ENCODE measurements around the gene ANGPTL4.

ANGPTL4 gene

DNA sequence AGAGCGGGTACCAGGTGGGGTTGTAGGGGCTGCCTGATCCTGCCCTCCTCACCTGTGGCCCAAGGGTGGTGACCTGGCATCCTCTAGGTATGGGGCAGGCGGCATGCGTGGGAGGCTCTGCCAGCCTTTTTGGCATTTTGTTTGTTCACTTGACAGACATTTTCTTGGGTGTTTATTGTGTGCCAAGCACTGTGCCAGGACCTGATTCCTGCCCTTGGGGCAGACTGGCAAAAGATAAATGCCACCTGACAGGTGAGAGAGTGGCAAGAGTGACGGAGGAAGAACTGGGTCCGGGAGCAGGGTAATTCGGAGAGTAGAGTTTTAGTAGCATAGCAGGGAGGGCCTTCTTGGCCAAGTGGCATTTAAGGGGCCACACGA lies 32.2 kb downstream of the ANGPTL4 start:
- Histone ChIP-seq H3K9me2 (replicated peaks; ENCODE audit: insufficient read depth, low read length) (no peaks in the 10 kb centered on the region), H2AFZ (ENCODE audit: low read depth, low read length, severe bottlenecking) (no peak overlapping the region)
- no peak for TF ChIP-seq EZH2phosphoT487 (conservative IDR thresholded peaks at IDR 0.05; ENCODE audit: low read length)

DNA sequence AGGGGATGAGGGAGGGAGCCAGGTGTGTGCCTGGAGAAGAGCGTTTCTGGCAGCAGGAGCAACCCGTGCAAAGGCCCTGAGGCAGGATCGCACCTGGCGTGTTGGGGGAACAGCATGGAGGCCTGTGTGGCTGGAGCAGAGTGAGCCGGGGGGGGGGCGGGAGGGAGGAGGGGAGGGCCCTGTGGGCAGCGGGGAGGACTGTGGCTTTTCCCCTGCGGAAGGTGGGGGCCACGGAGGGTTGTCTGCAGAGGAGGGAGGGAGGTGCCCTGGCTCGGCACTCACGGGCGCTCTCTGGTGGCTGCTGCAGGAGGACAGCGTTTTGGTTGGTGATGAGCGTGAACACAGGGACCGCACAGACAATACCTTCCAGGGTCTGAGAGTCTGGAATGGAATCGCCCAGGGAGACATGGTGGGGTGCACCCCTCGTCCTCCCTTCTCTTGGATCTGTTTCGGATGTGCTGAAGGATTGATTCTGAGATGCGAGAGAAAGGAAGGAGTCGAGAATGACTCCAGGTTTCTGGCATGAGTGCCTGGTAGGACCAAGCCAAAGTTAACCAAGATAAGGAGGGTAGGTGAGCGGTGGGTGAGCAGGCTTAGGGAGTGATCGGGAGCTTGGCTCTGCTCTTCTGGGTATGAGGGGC lies 32.7 kb downstream of the ANGPTL4 start:
- Histone ChIP-seq H3F3A (ENCODE audit: insufficient read depth) (no peaks in the 10 kb centered on the region), H3K27me3 (ENCODE audit: low read length) (no peaks in the 10 kb centered on the region), H4K20me1 (ENCODE audit: low read depth, low read length) (peaks cover 2% of the 10 kb centered on the region; the same call in 1 of the 2 replicates), H3K4me2 (ENCODE audit: low read depth, low read length, poor library complexity, severe bottlenecking) (no peak overlapping the region), H2AFZ (ENCODE audit: low read depth, low read length, severe bottlenecking) (no peak overlapping the region), H3K9me2 (replicated peaks; ENCODE audit: insufficient read depth, low read length) (no peaks in the 10 kb centered on the region), H3K27ac (ENCODE audit: low read depth, low read length) (no peak overlapping the region), H3K9ac (ENCODE audit: low read length) (no peak overlapping the region), H3K36me3 (ENCODE audit: low read length) (no peaks in the 10 kb centered on the region), H3K4me3 (ENCODE audit: insufficient read depth, low read length, poor library complexity, severe bottlenecking) (no peak overlapping the region), H3K79me2 (ENCODE audit: insufficient read depth, low read length) (peaks cover 69% of the 10 kb centered on the region), H3K9me3 (ENCODE audit: insufficient read depth, low read length) (no peaks in the 10 kb centered on the region)
- TF ChIP-seq, protein P1, sequence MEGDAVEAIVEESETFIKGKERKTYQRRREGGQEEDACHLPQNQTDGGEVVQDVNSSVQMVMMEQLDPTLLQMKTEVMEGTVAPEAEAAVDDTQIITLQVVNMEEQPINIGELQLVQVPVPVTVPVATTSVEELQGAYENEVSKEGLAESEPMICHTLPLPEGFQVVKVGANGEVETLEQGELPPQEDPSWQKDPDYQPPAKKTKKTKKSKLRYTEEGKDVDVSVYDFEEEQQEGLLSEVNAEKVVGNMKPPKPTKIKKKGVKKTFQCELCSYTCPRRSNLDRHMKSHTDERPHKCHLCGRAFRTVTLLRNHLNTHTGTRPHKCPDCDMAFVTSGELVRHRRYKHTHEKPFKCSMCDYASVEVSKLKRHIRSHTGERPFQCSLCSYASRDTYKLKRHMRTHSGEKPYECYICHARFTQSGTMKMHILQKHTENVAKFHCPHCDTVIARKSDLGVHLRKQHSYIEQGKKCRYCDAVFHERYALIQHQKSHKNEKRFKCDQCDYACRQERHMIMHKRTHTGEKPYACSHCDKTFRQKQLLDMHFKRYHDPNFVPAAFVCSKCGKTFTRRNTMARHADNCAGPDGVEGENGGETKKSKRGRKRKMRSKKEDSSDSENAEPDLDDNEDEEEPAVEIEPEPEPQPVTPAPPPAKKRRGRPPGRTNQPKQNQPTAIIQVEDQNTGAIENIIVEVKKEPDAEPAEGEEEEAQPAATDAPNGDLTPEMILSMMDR (IDR thresholded peaks at IDR 0.05; ENCODE audit: insufficient read depth, low read length, poor library complexity, severe bottlenecking): peak; percentile 58
- TF ChIP-seq EZH2phosphoT487 (conservative IDR thresholded peaks at IDR 0.05; ENCODE audit: low read length): no peak

More for the DNA sequence above, 32.2 kb downstream of the ANGPTL4 start:
- H4K20me1 ChIP-seq (ENCODE audit: low read depth, low read length): peaks cover 2% of the 10 kb centered on the region; the same call in 1 of the 2 replicates
- peaks cover 74% of the 10 kb centered on the region for H3K79me2 ChIP-seq (ENCODE audit: insufficient read depth, low read length)
- H3K27me3 ChIP-seq (ENCODE audit: low read length): no peaks in the 10 kb centered on the region
- no peak overlapping the region for H3K4me2 ChIP-seq (ENCODE audit: low read depth, low read length, poor library complexity, severe bottlenecking)
- H3K27ac ChIP-seq (ENCODE audit: low read depth, low read length): no peak overlapping the region
- no peaks in the 10 kb centered on the region for H3K9me3 ChIP-seq (ENCODE audit: insufficient read depth, low read length)
- no peak overlapping the region for H3K9ac ChIP-seq (ENCODE audit: low read length)
- no peaks in the 10 kb centered on the region for H3F3A ChIP-seq (ENCODE audit: insufficient read depth)
- no peak overlapping the region for H3K4me3 ChIP-seq (ENCODE audit: insufficient read depth, low read length, poor library complexity, severe bottlenecking)
- no peaks in the 10 kb centered on the region for H3K36me3 ChIP-seq (ENCODE audit: low read length)

- no peaks in the 10 kb centered on the region for H3K36me3 ChIP-seq (ENCODE audit: low read length)
- H3K4me3 ChIP-seq (ENCODE audit: insufficient read depth, low read length, poor library complexity, severe bottlenecking): no peak overlapping the region
- no peaks in the 10 kb centered on the region for H3F3A ChIP-seq (ENCODE audit: insufficient read depth)
- peaks cover 64% of the 10 kb centered on the region for H3K79me2 ChIP-seq (ENCODE audit: insufficient read depth, low read length)
- H4K20me1 ChIP-seq (ENCODE audit: low read depth, low read length): peaks cover 1% of the 10 kb centered on the region; the same call in 1 of the 2 replicates
- no peak overlapping the region for H3K9ac ChIP-seq (ENCODE audit: low read length)
- H3K9me3 ChIP-seq (ENCODE audit: insufficient read depth, low read length): no peaks in the 10 kb centered on the region
- no peak overlapping the region for H2AFZ ChIP-seq (ENCODE audit: low read depth, low read length, severe bottlenecking)
- H3K4me2 ChIP-seq (ENCODE audit: low read depth, low read length, poor library complexity, severe bottlenecking): no peak overlapping the region
- H3K9me2 ChIP-seq (replicated peaks; ENCODE audit: insufficient read depth, low read length): no peaks in the 10 kb centered on the region
- no peak overlapping the region for H3K27ac ChIP-seq (ENCODE audit: low read depth, low read length)
- TF ChIP-seq EZH2phosphoT487 (conservative IDR thresholded peaks at IDR 0.05; ENCODE audit: low read length): no peak
- TF ChIP-seq, protein P1 (IDR thresholded peaks at IDR 0.05; ENCODE audit: insufficient read depth, low read length, poor library complexity, severe bottlenecking): no peak
- no peaks in the 10 kb centered on the region for H3K27me3 ChIP-seq (ENCODE audit: low read length)
These were observed 33.3 kb downstream of the ANGPTL4 start for GRCh38 chr19:8397271-8397670.

DNA sequence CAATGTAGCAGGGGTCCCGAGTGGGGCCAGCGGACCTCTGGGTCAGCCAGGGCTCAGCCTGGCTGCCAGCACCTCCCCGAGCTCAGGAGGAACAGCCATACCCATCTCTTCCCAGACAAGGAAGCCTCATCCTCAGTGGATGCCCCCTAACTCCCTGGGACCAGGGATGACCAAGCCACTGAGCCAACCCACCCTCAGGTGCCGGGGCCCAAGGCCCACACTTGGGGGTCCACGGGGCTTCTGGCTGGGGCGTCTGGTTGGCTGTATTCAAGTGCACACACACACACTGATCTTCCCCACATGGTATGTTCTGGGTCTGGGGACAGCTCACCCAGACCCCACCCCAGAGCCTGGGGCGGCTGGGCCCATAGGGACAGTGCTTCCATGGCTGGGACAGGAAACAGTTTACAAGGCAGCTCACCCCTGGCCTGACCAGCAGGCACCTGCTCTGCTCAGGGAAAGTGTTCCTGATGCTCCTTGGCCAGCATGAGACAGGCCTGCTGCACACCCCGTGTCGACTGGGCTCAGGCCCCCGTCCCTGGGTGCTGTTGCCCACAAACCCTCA lies 33.9 kb downstream of the ANGPTL4 start:
- H3K27me3 ChIP-seq (ENCODE audit: low read length): no peaks in the 10 kb centered on the region
- H3F3A ChIP-seq (ENCODE audit: insufficient read depth): no peaks in the 10 kb centered on the region
- no peak for TF ChIP-seq EZH2phosphoT487 (conservative IDR thresholded peaks at IDR 0.05; ENCODE audit: low read length)
- TF ChIP-seq, protein P1 (IDR thresholded peaks at IDR 0.05; ENCODE audit: insufficient read depth, low read length, poor library complexity, severe bottlenecking): no peak
- peaks cover 58% of the 10 kb centered on the region for H3K79me2 ChIP-seq (ENCODE audit: insufficient read depth, low read length)
- H3K4me3 ChIP-seq (ENCODE audit: insufficient read depth, low read length, poor library complexity, severe bottlenecking): no peak overlapping the region
- no peaks in the 10 kb centered on the region for H3K9me2 ChIP-seq (replicated peaks; ENCODE audit: insufficient read depth, low read length)
- no peaks in the 10 kb centered on the region; the same call in 1 of the 2 replicates for H4K20me1 ChIP-seq (ENCODE audit: low read depth, low read length)
- no peak overlapping the region for H3K4me2 ChIP-seq (ENCODE audit: low read depth, low read length, poor library complexity, severe bottlenecking)
- no peaks in the 10 kb centered on the region for H3K36me3 ChIP-seq (ENCODE audit: low read length)
- no peak overlapping the region for H2AFZ ChIP-seq (ENCODE audit: low read depth, low read length, severe bottlenecking)
- no peak overlapping the region for H3K27ac ChIP-seq (ENCODE audit: low read depth, low read length)
- H3K9ac ChIP-seq (ENCODE audit: low read length): no peak overlapping the region
- no peaks in the 10 kb centered on the region for H3K9me3 ChIP-seq (ENCODE audit: insufficient read depth, low read length)
